Anterior cingulate cortex (tissue), 58 donors: ENCODE data around the gene ETS2.

ENCODE experiments used
- DNase-seq, 58 donors: peaks; one replicate each; lab custom pipeline; 2025; lab: John Stamatoyannopoulos, UW

The ETS2 gene

DNA sequence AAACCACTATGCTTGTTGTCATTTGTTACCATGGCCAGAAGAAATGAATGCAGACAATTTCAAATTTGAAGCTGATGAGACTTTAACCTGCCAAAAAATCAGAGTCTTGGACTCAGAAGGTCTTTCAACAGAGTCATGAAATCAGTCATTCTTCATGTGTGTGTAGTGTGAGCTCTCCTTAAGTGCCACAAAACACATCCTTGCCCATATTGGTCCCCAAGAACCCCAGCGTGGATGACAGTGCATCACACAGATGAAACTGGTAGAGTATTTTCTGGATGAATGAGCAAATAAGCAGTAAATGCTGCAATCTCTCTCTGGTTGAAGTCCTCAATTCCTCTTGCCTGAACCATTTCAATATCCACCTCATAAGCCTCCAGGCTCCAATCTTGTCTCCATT, 28.7 kb upstream of the ETS2 start:
- no peak for DNase-seq

DNA sequence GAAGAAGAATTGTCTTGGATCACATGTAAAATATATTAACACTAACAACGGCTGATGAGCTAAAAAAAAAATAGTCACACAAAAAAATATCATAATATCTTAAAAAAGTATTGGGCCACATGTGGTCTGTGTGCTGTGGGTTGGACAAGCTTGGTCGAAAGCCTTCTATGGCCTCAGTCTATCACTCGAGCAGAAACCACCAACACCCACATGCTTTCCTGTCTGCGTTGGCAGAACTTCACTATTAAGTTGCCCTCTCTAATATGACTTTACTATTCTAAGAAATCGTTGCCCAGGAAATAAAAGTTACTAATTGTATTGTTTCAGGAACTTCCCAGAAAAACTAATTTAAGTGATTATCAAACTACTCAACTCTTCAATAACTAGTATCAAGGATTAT, 28.2 kb upstream of the ETS2 start:
- DNase-seq, result no peak

DNA sequence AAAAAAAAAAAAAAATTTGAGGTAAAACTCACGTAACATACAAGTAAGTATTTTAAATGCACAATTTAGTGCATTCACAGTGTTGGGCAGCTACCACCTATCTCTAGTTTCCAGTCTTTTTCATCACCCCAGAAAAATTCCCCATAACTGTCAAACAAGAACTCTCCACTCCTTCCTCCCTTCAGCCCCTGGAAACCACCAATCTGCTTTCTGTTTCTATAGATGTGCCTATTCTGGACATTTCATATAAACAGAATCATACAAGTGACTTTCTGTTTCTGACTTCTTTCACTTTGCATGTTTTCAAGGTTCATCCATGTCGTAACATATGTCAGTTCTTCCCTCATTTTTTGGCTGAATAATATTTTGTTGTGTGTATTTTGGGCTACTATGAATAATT, 24.9 kb upstream of the ETS2 start:
- DNase-seq, result no peak

DNA sequence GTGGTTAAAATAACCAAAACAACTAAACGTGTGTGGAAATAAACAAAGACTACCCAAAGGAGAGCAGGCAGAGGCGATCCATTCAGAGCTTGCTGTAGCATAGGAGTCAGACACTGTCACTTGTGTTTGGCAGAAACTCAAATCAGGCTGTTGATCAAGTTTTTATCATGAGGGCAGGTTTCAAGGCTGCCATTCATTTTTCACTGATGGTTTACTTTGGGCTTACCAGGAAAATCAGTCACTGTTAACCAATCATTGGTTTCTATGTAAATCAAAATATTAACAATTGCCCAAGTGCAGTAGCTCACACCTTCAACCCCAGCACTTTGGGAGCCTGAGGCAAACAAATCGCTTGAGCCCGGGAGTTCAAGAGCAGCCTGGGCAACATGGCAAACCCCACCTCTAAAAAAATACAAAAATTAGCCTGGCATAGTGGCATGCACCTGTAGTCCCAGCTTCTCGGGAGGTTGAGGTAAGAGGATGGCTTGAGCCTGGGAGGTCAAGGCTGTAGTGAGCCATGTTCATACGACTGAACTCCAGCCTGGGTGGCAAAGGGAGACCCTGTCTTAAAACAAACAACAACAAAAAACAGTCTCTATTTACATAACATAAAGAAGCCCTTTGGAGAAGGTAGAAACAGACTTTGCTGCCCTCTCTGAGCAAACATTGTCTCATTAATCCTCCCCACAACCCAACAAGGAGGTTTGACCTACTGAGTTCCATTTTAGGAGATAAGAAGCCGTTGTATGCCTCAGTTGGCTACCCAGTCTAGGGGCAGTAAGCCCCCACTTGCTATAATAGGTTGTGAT, 21.1 kb upstream of the ETS2 start:
- DNase-seq, result no peak

DNA sequence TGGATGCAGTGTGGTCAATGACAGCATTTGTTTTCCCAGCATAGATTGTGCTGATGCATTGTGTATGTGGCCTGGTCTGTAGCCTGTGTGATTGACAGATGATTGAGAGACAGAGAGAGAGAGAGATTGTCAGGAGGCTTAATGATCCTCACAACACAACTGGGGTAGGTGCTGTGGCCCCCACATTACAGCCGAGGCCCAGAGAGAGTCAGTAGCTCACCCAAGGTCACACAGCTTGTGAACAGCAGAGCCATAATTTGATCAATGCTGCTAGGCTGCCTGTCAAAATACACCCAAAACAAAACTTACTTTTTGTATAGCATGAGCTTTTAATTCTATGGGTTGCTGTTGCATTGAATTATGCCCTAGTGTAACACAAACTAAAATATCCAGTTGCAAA, 20.2 kb upstream of the ETS2 start:
- no peak for DNase-seq

DNA sequence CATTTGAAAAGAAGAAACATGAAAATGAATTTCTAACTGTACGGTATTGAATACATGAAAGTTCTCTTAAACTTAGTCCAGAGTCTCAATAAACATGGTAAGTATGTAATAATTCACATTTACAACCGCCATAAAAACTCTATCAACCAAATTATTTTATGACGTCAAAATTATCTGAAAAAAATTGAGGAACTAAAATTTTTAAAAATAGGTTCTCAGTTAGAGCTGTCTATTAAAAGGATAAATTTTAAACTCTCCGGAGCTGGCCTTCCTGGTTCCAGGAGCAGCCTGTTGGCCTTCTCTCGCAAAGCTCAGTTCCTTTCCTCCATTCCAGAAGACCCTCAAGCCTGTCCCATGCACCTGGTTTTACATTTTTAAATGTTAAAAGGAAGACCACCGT, 18.7 kb upstream of the ETS2 start:
- no peak for DNase-seq

DNA sequence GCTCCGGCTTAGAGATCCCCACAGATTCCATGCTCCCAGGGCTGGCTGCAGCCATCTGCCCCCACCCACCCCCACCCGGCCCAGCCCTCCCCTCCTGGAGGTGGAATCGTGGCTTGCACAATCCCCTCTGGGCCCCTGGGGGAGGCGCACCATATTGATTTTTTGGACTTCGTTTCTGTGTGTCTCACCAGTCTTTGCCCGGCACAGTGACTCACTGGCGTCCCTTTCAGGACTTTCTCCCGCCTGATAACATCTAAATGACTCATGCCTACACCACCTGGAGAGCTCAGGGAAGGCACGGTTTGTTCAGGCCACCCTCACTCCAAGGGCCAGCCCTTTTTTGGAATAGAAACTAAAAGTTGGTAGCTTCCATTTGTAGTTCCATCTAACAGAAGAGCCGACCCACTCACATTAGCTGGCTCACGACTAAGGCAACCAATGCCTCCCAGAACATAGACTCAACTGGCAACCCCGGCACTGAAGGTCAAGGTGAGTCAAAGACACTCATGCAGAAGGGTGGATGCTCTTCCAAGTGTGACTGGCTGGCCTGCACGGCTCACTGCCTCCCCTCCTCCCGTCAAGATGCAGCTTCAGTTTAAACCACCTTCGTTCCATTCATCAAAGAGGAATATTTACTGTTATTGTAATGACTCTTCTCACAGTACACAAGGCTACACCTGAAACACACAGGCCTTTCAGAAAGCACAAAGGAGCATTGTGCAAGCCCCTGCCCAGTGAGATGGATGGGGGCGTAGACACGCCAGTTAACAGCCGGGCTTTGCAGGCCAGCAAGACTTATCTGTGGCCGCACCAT, 18.1 kb upstream of the ETS2 start:
- no peak for DNase-seq

DNA sequence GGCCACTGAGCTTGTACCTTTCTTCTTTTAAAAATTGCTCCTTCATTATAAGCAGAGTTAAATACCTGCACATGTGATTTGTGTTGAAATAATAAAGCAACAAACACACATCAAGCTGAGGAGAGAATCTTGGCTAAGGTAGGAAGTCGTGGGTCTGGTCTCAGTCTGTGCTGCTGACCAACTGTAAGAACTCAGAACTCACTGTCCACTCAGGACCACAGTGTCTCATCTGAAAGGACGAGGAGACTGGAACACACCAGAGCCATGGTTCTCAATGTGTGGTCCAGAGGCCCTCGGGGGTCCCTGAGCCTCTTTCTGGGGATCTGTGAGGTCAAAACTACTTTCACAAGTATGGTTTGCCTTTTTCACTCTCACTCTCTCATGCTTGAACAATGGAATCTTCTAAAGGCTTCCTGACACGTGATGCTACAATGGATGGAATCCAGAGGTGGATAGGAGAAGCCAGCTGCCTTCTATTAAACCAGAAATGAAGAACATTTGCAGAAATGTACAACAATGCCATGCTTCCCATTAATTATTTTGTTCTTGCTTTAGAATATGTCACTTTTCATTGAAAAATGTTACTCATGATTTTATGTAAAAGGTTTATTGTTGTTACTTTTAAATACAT, 17.3 kb upstream of the ETS2 start:
- DNase-seq, result no peak

DNA sequence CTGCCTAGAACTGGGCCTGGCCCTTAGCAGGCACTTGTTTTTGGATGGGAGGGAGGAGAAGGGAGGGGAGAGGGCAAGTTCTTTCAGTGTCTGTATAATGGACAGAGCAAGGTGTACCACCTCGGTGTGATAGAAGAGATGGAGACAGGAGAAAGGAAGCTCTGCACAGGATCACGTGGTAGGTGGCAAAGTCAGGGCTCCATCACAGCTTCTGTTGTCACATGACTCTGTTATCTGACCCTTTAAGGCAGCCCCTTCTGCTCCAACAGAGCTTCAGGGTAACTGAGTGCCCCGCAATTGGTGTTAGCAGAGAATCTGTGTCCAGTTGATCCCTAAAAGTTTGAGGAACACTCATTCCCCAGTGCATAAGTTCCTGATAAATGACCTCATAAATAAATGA, 16.5 kb upstream of the ETS2 start:
- no peak for DNase-seq

DNA sequence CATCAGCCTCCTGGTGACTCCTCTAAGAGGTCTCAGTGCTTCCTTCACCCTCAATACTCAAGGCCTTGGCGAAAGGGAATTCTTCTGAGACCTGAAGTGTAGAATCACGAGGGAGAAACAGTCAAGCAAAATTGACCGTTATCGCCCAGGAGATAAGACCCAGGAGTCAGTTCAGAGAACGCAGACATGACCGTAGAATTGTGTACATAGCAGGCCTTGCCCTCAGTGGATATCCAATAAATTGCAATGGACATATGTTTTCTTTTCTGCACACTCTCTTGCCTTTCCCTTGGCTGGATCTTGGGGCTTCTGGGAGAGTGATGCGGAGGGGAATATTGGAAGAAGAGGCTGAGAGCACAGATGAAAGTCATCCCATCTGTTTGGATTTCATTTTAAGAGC, 15.7 kb upstream of the ETS2 start:
- no peak for DNase-seq

DNA sequence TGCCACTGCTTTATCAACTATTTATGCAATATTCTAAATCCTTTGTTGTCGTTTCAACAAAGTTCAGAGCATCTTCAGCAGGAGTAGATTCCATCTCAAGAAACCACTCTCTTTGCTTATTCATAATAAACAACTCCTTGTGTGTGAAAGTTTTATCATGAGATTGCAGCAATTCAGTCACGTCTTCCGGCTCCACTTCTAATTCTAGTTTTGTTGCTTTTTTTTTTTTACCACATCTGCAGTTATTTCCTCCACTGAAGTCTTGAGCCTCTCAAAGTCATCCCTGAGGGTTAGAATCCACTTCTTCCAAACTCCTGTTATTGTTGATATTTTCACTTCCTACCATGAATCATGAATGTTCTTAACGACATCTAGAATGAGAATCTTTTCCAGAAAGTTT, 14.8 kb upstream of the ETS2 start:
- DNase-seq, result no peak

DNA sequence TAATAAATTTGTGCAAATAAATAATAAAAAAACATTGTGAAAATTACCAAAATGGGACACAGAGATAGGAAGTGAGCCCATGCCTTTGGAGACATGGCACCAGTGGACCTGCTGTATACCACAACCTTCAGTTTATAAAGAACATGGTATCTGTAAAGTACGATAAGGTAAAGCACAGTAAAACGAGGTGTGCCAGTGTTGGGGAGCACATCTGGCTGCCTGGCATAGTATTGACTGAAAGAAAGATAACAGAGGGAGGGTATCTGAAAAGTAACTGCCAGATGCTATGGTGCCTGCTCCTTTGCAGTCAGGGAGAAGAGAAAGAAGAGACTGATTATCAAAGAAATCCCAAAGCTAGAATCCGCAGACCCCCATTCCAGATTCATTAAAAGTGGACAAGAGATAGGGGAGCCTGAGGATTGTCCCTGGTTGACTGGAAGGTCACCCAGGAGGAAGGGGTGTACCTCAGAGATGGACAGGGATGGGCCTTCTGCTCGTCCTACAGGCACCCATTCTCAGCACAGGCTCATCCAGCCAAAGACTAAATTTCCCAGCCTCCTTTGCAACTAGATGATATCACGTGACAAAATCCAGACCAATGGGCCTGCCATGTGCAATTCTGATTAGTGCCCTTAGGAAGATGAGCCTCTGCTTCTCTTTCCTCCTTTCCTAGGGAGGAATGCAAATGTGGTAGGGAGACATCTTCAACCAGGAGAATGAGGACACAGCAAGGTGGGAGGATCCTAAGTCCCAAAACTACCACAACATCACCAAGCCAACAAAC, 12.9 kb upstream of the ETS2 start:
- DNase-seq, result no peak

DNA sequence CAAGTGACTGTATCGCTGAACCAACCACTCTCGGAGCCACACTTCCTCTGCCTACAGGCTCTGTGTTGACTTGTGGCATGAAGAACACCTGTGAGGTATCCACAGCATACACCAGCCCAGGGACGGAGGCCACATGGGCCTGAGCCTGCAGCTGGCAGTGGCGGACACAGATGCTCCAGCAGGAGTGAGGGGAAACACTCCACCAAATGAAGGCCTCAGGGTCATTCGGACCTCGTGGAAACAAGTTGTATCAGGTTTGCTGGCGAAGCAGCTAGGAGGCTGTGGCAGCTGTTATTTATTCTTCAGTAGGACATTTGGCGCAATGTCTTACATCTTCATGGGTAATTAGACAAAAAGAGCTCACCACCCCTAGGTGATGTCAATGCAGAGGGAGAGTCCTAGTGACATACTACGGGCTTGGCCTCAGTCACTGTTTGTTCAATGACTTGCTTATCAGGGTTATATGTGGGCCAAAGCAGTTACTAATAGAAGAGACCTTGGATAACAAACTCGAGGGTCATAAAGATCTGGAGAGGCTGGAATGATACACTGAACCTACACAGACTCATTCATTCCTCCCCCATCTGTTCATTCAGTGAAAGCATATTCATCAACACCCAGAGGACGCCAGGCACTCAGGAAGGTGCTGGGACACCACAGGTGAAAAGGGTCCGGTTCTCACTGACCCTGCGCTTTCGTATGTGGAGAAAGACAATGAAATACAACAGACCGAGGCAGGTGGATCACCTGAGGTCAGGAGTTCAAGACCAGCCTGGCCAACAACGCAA, 11.6 kb upstream of the ETS2 start:
- DNase-seq, result no peak

DNA sequence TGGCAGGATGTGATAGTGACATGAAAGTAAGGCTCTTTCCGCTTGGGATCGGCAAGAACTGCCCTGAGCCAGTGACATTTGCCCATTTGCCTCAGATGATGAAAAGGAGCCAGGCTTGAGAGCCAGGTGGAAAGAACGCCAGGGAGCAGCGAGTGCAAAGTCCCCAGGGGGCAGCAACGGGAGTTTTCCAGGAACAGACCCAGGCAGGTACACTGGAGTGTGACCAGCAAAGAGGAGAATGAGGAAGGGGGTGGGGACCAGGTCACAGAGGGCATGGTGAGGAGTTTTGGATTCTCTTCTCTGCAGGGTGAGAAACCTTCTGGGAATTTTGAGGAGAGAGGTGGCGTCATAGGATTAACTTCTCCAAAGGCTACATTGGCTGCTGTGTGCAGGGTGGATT, 10.8 kb upstream of the ETS2 start:
- no peak for DNase-seq

DNA sequence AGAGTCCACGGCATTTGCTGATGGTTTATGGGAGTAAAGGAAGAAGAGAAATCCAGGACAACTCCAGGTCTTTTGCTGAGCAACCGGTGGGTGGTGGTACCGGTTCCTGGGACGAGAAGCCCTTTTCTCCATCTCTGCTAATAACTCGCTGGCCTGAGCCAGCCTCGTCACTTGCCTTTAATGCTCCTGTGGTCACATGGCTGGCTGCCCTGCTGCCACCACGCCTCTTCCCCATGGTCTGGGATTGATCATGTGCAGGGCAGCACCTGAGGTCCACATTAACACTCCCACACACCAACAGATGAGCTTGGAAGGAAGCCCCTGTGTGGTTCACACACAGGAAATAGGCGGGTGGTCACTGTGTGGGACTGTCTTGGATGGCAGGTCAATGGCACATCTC, 10.3 kb upstream of the ETS2 start:
- DNase-seq, result no peak

DNA sequence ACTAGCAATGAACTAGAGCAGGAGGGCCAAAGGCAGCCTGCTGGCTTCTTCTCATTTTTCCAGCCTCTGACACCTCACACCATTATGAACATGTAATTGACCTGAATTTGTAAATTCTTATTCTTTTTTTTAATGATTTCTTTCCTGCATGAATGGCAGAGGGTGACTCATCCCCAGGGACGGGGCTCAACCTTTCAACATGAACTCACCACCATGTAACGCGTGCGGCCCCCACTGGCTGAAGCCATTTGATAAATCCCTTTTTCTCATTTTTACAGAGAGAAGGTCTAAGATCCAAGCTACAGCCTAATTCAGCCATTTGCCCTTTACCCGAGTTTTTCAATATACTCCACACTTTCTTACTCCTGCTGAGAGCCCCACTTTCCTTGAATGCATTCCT, 9.3 kb upstream of the ETS2 start:
- DNase-seq, result no peak

DNA sequence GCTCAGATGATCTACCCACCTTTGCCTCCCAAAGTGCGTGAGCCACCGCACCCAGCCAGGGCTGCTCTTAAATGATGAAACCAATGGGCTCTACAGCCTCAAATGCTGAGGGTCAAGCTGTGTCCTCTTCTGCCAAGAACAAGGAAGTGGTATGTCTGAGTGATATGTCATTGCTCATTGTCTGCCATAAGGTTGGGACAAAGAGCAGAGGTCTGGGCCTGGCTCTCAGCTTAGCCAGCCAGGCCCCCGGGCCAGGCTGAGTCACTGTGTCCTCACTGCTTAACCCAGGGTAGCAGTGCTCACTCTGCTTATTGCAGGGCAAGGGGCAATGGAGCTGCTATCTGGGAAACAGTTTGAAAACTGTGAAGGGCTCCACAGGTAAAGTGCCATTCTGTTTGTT, 8.3 kb upstream of the ETS2 start:
- DNase-seq, result no peak

DNA sequence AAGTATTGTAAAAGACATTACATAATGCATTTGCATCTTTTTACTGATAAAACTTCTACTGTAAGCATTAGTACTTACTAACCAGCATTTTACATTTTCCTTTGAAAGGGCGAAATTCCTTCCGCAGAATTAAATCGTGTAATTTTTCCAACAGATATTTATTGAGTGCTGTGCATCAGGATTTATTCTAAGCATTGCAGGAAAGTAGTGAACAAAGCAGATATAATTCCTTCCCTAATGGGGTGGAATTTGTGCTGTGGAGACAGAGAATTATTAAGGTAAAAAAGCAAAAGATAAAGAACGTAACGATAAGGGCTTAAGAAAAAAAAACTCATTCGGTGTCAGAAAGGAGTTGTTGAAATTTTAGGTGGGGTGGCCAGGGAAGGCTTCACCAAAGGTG, 7.6 kb upstream of the ETS2 start:
- DNase-seq, result no peak

DNA sequence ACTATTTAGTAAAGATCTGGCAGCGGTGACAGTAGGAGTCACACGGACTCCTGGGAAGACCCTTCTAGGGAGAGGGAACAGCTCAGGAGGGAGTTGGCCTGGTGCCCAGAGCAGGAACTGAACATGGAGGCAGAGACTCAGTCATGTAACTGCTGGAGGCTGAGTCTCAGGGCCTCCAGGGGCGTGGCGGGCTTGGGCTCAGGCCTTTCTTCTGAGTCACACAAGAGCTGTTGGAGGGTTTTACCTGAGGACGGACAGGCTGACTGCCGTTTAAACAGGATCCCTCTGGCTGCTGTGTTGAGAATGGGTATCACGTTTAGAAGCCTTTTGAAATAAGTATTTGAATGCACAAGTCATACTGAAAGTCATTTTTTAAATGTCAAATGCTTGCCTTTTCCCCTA, 7.2 kb upstream of the ETS2 start:
- no peak for DNase-seq
